Left lung (tissue), 10 donors: ENCODE data around the gene MYO7A. TPM values are rescaled to one million over a fixed set of nuclear protein-coding genes. Genes with fewer than 3 reads are reported as not detected.

Experiments used
- ATAC-seq: fragments of 200-7000 bp; cut with Tn5 transposase; one replicate; pipeline ENCODE4 v1.9.1; 2020; ENCODE audit warnings: moderate library complexity
- DNase-seq, 4 donors: peaks; one replicate each; pipeline ENCODE4 v3.0.0-alpha.2; 2013 to 2020
- H3K27ac ChIP-seq, 2 donors: fragments of 200-600 bp; sonication (generic) in 1 of 2; one replicate each; pipeline versions ENCODE4 v1.5.0 to v1.8.0; 2020 to 2021
- H3K27me3 ChIP-seq, 2 donors: fragments of 200-600 bp; sonication (generic) in 1 of 2; one replicate each; pipeline versions ENCODE4 v1.5.0 to v1.8.0; 2020 to 2021
- H3K36me3 ChIP-seq, 2 donors: fragments of 200-600 bp; sonication (generic) in 1 of 2; one replicate each; pipeline versions ENCODE4 v1.5.0 to v1.8.0; 2020 to 2021
- H3K4me1 ChIP-seq, 2 donors: fragments of 200-600 bp; one replicate each; pipeline ENCODE4 v1.8.0; 2021
- H3K4me3 ChIP-seq, 2 donors: fragments of 200-600 bp; sonication (generic) in 1 of 2; one replicate each; pipeline versions ENCODE4 v1.5.0 to v1.8.0; 2020 to 2021; ENCODE audit warnings: mild to moderate bottlenecking in 1 of 2
- H3K9me3 ChIP-seq, 2 donors: fragments of 200-600 bp; sonication (generic) in 1 of 2; one replicate each; pipeline versions ENCODE4 v1.5.0 to v1.8.0; 2020 to 2021
- CTCF ChIP-seq, 2 donors: fragments of 200-600 bp; sonication (generic) in 1 of 2; IDR thresholded peaks; one replicate each; pipeline versions ENCODE4 v1.5.0 to v1.8.0; 2021; ENCODE audit warnings: antibody characterized with exemption in 2 of 2
- intact Hi-C, 2 donors: fragments of 100-400 bp; cut with DNase I; formaldehyde crosslinking; loops; one replicate each; pipeline versions ENCODE4 v1.11.2 to v1.14.2; 2022
- polyA plus RNA-seq, 6 donors: library from polyadenylated mRNA; unstranded; fragments of 120-200 nt; gene quantifications; one replicate each; pipeline ENCODE4 v1.2.1, GENCODE V29; 2013; ENCODE audit not compliant: insufficient read length in 6 of 6
- total RNA-seq, 2 donors: library from RNA; stranded (reverse); fragmentation: NEBNext Ultra II Directional; extraction: Animal tissue kit (Norgen Biotek cat#: 25700); gene quantifications; one replicate each; pipeline ENCODE4 v1.2.1, GENCODE V29; 2021
- donor health status: DM: no; HTN: yes; CAD: no.
- donor health status: DM: no; HTN: no; CAD: no.

Gene MYO7A
- total and polyA plus RNA-seq, 8 donors = 4.8 to 13.5 (median 5.8) TPM

- Histone ChIP-seq H3K36me3 (no peaks in the 10 kb centered on the region), H3K27ac (no peak overlapping the region), H3K4me3 (no peak overlapping the region), H3K4me1 (peaks cover 16% of the 10 kb centered on the region in 2 donors), H3K9me3 (no peaks in the 10 kb centered on the region), H3K27me3 (peaks cover 0 to 25% of the 10 kb centered on the region in 2 donors)
- intact Hi-C loops = no loop called here
- no peak for ATAC-seq
- peak in 2 of 4 donors; percentile 52 to 74 for DNase-seq
- no peak for TF ChIP-seq CTCF (IDR thresholded peaks at IDR 0.05)
Measured at GRCh38 chr11:77130763-77131513, 2.9 kb downstream of the MYO7A start.

GRCh38 chr11:77131560-77131959 lies 3.5 kb downstream of the MYO7A start:
- intact Hi-C loops = no loop called here
- ATAC-seq = no peak

GRCh38 chr11:77135069-77135468 lies 7.0 kb downstream of the MYO7A start:
- H3K27me3 ChIP-seq = peaks cover 7 to 32% of the 10 kb centered on the region in 2 donors
- DNase-seq (no peak), ATAC-seq (no peak)
- no peak overlapping the region for H3K4me3 ChIP-seq
- no peaks in the 10 kb centered on the region for H3K36me3 ChIP-seq
- TF ChIP-seq CTCF (IDR thresholded peaks at IDR 0.05) = no peak
- H3K4me1 ChIP-seq = no peaks in the 10 kb centered on the region
- no peaks in the 10 kb centered on the region for H3K9me3 ChIP-seq
- intact Hi-C loops = no loop called here
- no peak overlapping the region for H3K27ac ChIP-seq

More at GRCh38 chr11:77131560-77131959, 3.5 kb downstream of the MYO7A start:
- H3K4me1 ChIP-seq = peaks cover 16% of the 10 kb centered on the region in 2 donors
- TF ChIP-seq CTCF (IDR thresholded peaks at IDR 0.05) = no peak
- no peak overlapping the region for H3K4me3 ChIP-seq
- H3K9me3 ChIP-seq = no peaks in the 10 kb centered on the region
- no peak overlapping the region for H3K27ac ChIP-seq
- H3K36me3 ChIP-seq = no peaks in the 10 kb centered on the region
- peak in 1 of 4 donors; percentile 35 for DNase-seq
- H3K27me3 ChIP-seq = peaks cover 0 to 23% of the 10 kb centered on the region in 2 donors

- ATAC-seq (no peak), DNase-seq (no peak)
- Histone ChIP-seq H3K27ac (no peak overlapping the region), H3K9me3 (no peaks in the 10 kb centered on the region), H3K4me3 (no peak overlapping the region), H3K27me3 (peaks cover 7 to 32% of the 10 kb centered on the region in 2 donors), H3K36me3 (no peaks in the 10 kb centered on the region), H3K4me1 (peaks cover 0 to 7% of the 10 kb centered on the region in 2 donors)
- intact Hi-C loops = no loop called here
- no peak for TF ChIP-seq CTCF (IDR thresholded peaks at IDR 0.05)
Measured at GRCh38 chr11:77136074-77136473, 8.0 kb downstream of the MYO7A start.

DNA sequence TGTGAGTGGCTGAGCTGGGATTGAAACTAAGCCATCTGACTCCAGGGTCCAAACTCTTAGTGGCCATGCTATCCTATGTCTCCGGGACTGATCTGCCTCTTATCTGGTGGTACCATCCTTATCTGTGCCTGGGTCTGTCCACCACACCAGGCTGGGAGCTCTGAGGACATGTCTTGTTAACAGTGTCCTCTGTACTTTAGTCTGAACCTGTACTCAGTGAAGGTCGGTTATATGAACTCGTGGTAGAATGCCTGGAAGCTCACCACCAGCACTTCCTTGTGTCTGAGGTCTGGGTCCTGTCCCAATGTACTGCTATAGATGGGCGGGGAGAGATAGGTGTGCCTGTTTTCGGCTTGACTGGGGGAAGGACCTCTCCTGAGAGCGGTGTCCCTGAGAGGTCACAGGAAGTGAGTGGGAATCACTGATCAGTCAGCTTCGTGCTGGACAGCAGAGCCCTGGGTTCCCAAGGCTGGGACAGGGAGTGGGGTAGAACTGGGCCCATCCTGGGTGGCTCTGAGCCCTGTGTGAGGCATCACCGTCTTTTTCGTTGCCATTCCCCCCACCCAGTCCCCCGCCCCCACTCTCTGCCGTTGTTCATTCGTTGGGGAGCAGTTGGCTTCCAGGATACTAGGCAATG lies 8.9 kb downstream of the MYO7A start:
- Histone ChIP-seq H3K9me3 (no peaks in the 10 kb centered on the region), H3K27ac (no peak overlapping the region), H3K36me3 (no peaks in the 10 kb centered on the region), H3K4me1 (peaks cover 0 to 7% of the 10 kb centered on the region in 2 donors), H3K27me3 (peaks cover 7 to 32% of the 10 kb centered on the region in 2 donors), H3K4me3 (no peak overlapping the region)
- intact Hi-C loops = no loop called here
- ATAC-seq = no peak
- peak in 1 of 4 donors; percentile 40 for DNase-seq
- no peak for TF ChIP-seq CTCF (IDR thresholded peaks at IDR 0.05)
